Stimulated activated CD4-positive, alpha-beta T cell treated with anti-CD3 and anti-CD28 coated beads, Interleukin-4, amount 100 ng/mL, for 4 hours (primary cell): Measurements from ENCODE around the gene NSG1.
"Not testable (repeated sequence)": the region's sequence is repeated elsewhere in the genome, so short reads cannot be mapped to it uniquely, and the experiment has no call there.

Source experiments
- DNase-seq, 2 experiments: peaks; one replicate each; pipeline ENCODE4 v3.0.0-alpha.2; 2020

The NSG1 gene

GRCh38 chr4:4437798-4438470 is 51.0 kb downstream of the NSG1 start:
- no peak for DNase-seq

- DNase-seq, result no peak
These were observed 52.0 kb downstream of the NSG1 start for GRCh38 chr4:4438891-4439290.

GRCh38 chr4:4439782-4440181 is 52.9 kb downstream of the NSG1 start:
- no peak for DNase-seq

GRCh38 chr4:4440333-4441061 is 53.6 kb downstream of the NSG1 start:
- no peak for DNase-seq

GRCh38 chr4:4443821-4444220 is 56.9 kb downstream of the NSG1 start:
- DNase-seq, result no peak

GRCh38 chr4:4446434-4446833 is 59.5 kb downstream of the NSG1 start:
- no peak for DNase-seq

- no peak for DNase-seq
These were observed 68.4 kb downstream of the NSG1 start for GRCh38 chr4:4455210-4455865.

- no peak for DNase-seq
These were observed 69.4 kb downstream of the NSG1 start for GRCh38 chr4:4456351-4456750.

GRCh38 chr4:4456816-4457578 is 70.1 kb downstream of the NSG1 start:
- no peak for DNase-seq

GRCh38 chr4:4457803-4458553 is 71.1 kb downstream of the NSG1 start:
- DNase-seq, result no peak

- no peak for DNase-seq
These were observed 72.3 kb downstream of the NSG1 start for GRCh38 chr4:4459181-4459580.

- peak; percentile 1 to 4 for DNase-seq
These were observed 73.9 kb downstream of the NSG1 start for GRCh38 chr4:4460759-4461158.

- no peak for DNase-seq
These were observed 74.3 kb downstream of the NSG1 start for GRCh38 chr4:4461178-4461577.

GRCh38 chr4:4461850-4462249 is 74.9 kb downstream of the NSG1 start:
- peak; percentile 7 to 12 for DNase-seq

GRCh38 chr4:4462970-4463369 is 76.1 kb downstream of the NSG1 start:
- DNase-seq, result no peak

- not testable (repeated sequence) for DNase-seq
These were observed 78.3 kb downstream of the NSG1 start for GRCh38 chr4:4465238-4465637.
